ENCODE data around the gene TCEA3.

DNA sequence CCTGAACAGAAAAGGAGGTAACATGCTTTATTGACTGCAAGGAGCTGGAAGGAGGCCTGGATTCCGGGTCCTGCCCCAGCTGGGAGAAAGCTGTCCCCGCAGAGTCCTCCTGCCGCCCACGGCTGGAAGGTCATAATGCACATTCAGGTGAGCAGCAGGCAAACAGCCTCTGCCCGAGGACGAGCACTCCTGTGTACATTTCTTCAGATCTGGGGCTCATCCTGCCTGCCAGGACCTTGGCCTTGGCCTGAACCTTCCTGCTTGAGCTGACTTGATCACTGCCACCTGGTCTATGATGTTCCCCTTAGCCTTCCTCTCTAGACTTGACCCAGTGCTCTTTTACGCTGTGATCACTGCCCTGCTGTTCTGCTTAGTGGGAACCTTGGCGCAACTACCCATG, 37.1 kb downstream of the TCEA3 start:
- TF ChIP-seq CTCF (IDR thresholded peaks at IDR 0.05) (no peak), POLR2A (IDR thresholded peaks at IDR 0.05) (no peak)
